Fibroblast of lung (primary cell): ENCODE data around the gene ARIH2. TPM values are rescaled to one million over a fixed set of nuclear protein-coding genes. Genes with fewer than 3 reads are reported as not detected.

ENCODE experiments used
- DNase-seq, 2 donors: peaks; one replicate each; pipeline versions ENCODE4 v3.0.0 to v3.0.0-alpha.2; 2010; ENCODE audit warnings: low read depth in 2 of 2
- H2AFZ ChIP-seq: 2 replicates; pipeline ENCODE4 v1.5.1; 2012; ENCODE audit warnings: low read length, control low read depth, inconsistent platforms
- H3K27ac ChIP-seq: 2 replicates; pipeline ENCODE4 v1.5.1; 2011; ENCODE audit warnings: low read length, control low read depth; ENCODE audit not compliant: insufficient read depth
- H3K27me3 ChIP-seq: 2 replicates; pipeline ENCODE4 v1.5.1; 2011; ENCODE audit warnings: mild to moderate bottlenecking, low read length; ENCODE audit not compliant: control insufficient read depth, insufficient read depth
- H3K36me3 ChIP-seq: 2 replicates; pipeline ENCODE4 v1.5.1; 2011; ENCODE audit warnings: low read length; ENCODE audit not compliant: control insufficient read depth, insufficient read depth
- H3K4me1 ChIP-seq: 2 replicates; pipeline ENCODE4 v1.5.1; 2011; ENCODE audit warnings: low read length; ENCODE audit not compliant: control insufficient read depth, insufficient read depth; ENCODE audit errors: extremely low read depth
- H3K4me2 ChIP-seq: 2 replicates; pipeline ENCODE4 v1.5.1; 2011; ENCODE audit warnings: low read length, control low read depth; ENCODE audit not compliant: insufficient read depth; ENCODE audit errors: extremely low read depth
- H3K4me3 ChIP-seq, 4 experiments: fragments of 200-600 bp in 1 of 4; sonication (generic) in 1 of 4; replicated peaks in 1 of 4; 2 replicates each; pipeline ENCODE4 v1.5.1; 2011 to 2016; ENCODE audit warnings: low read length in 4 of 4, low read depth in 3 of 4, mild to moderate bottlenecking in 3 of 4, control low read depth in 2 of 4, inconsistent platforms in 1 of 4, mixed read lengths in 1 of 4; ENCODE audit not compliant: insufficient read depth in 1 of 4; ENCODE audit errors: control extremely low read depth in 1 of 4
- H3K79me2 ChIP-seq: 2 replicates; pipeline ENCODE4 v1.5.1; 2012; ENCODE audit warnings: mild to moderate bottlenecking, low read length, inconsistent platforms; ENCODE audit not compliant: control insufficient read depth, insufficient read depth
- H3K9ac ChIP-seq: 2 replicates; pipeline ENCODE4 v1.5.1; 2011; ENCODE audit warnings: mild to moderate bottlenecking, low read length, control low read depth; ENCODE audit not compliant: insufficient read depth
- H3K9me3 ChIP-seq: 2 replicates; pipeline ENCODE4 v1.5.1; 2012; ENCODE audit warnings: low read depth, low read length; ENCODE audit not compliant: control insufficient read depth, insufficient read depth
- H4K20me1 ChIP-seq: 2 replicates; pipeline ENCODE4 v1.5.1; 2011; ENCODE audit warnings: low read length; ENCODE audit not compliant: control insufficient read depth, insufficient read depth; ENCODE audit errors: extremely low read depth
- CTCF ChIP-seq, 2 donors: IDR thresholded peaks in 1 of 2; conservative IDR thresholded peaks in 1 of 2; 1 replicate in 1 of 2; 2 replicates in 1 of 2; pipeline ENCODE4 v1.5.1; 2011 to 2012; ENCODE audit warnings: low read length in 2 of 2, control low read depth in 1 of 2, inconsistent platforms in 1 of 2, low read depth in 1 of 2, mild to moderate bottlenecking in 1 of 2
- EZH2 ChIP-seq: IDR thresholded peaks from 2 replicates; pipeline ENCODE4 v1.5.1; 2012; ENCODE audit warnings: low read length, control low read depth, mild to moderate bottlenecking; ENCODE audit errors: missing control alignments
- polyA plus RNA-seq, 2 donors: library from polyadenylated mRNA; depleted of rRNA in 1 of 2; stranded (reverse) in 1 of 2; unstranded in 1 of 2; fragments of >200 nt; gene quantifications; 2 replicates each; pipeline ENCODE4 v1.2.1, GENCODE V29; 2011 to 2012; ENCODE audit warnings: missing spikeins in 1 of 2
- total RNA-seq: library from RNA; depleted of rRNA; stranded (reverse); fragments of >200 nt; gene quantifications from 2 replicates; pipeline ENCODE4 v1.2.1, GENCODE V29; 2014

Gene ARIH2
- total and polyA plus RNA-seq, 2 donors (not counting 1 experiment from before 2014, with no cell fraction given): 71.4 to 91.7 TPM

GRCh38 chr3:48990636-48991469 lies 72.2 kb downstream of the ARIH2 start:
- H3K9me3 ChIP-seq: no peaks in the 10 kb centered on the region
- H3K36me3 ChIP-seq: peaks cover 2% of the 10 kb centered on the region
- peaks cover 12% of the 10 kb centered on the region for H3K4me1 ChIP-seq
- peaks cover 25% of the 10 kb centered on the region for H3K79me2 ChIP-seq
- H3K27ac ChIP-seq: peak overlapping the region; percentile 94
- TF ChIP-seq EZH2 (no peak), CTCF (conservative IDR thresholded peaks at IDR 0.05 in 1 of 2, IDR thresholded peaks at IDR 0.05 in 1 of 2; ENCODE audit: low read depth in 1 of 2, low read length in 2 of 2) (no peak)
- H4K20me1 ChIP-seq: no peaks in the 10 kb centered on the region
- peak; percentile 23 to 28 for DNase-seq
- peak overlapping the region; percentile 92 for H3K9ac ChIP-seq
- H3K4me3 ChIP-seq: peak overlapping the region; percentile 79 to 85 (median 82)
- peak overlapping the region; percentile 81 for H3K4me2 ChIP-seq
- peak overlapping the region; percentile 70 for H2AFZ ChIP-seq
- H3K27me3 ChIP-seq: no peaks in the 10 kb centered on the region

GRCh38 chr3:48991851-48992545 lies 73.4 kb downstream of the ARIH2 start:
- Histone ChIP-seq H4K20me1 (no peaks in the 10 kb centered on the region), H3K36me3 (peaks cover 2% of the 10 kb centered on the region), H3K27me3 (no peaks in the 10 kb centered on the region), H3K27ac (no peak overlapping the region), H3K9me3 (no peaks in the 10 kb centered on the region), H3K79me2 (peaks cover 25% of the 10 kb centered on the region), H3K4me3 (peak overlapping the region; percentile 79 to 85 (median 82)), H3K9ac (no peak overlapping the region), H3K4me1 (peaks cover 12% of the 10 kb centered on the region), H3K4me2 (peak overlapping the region; percentile 81), H2AFZ (no peak overlapping the region)
- no peak for DNase-seq
- TF ChIP-seq CTCF (conservative IDR thresholded peaks at IDR 0.05 in 1 of 2, IDR thresholded peaks at IDR 0.05 in 1 of 2; ENCODE audit: low read depth in 1 of 2, low read length in 2 of 2) (no peak), EZH2 (no peak)

GRCh38 chr3:48993834-48994233 lies 75.2 kb downstream of the ARIH2 start:
- Histone ChIP-seq H3K9me3 (no peaks in the 10 kb centered on the region), H3K36me3 (peaks cover 2% of the 10 kb centered on the region), H3K4me3 (no peak overlapping the region), H2AFZ (no peak overlapping the region), H3K4me2 (no peak overlapping the region), H3K9ac (no peak overlapping the region), H3K79me2 (peaks cover 25% of the 10 kb centered on the region), H3K27ac (no peak overlapping the region), H4K20me1 (no peaks in the 10 kb centered on the region), H3K27me3 (no peaks in the 10 kb centered on the region), H3K4me1 (peaks cover 12% of the 10 kb centered on the region)
- DNase-seq: no peak
- TF ChIP-seq CTCF (conservative IDR thresholded peaks at IDR 0.05 in 1 of 2, IDR thresholded peaks at IDR 0.05 in 1 of 2; ENCODE audit: low read depth in 1 of 2, low read length in 2 of 2): no peak
- TF ChIP-seq EZH2: no peak
